Nephron (organoid): ENCODE results near the gene TGFBR3L.

Source experiments
- H3K27ac Mint-ChIP-seq, 3 experiments: 2 replicates each; pipeline ENCODE4 v1.8.0; 2020; ENCODE audit warnings: mixed read lengths in 3 of 3, mild to moderate bottlenecking in 2 of 3, moderate library complexity in 1 of 3
- H3K27me3 Mint-ChIP-seq: 2 replicates; pipeline ENCODE4 v1.8.0; 2021; ENCODE audit warnings: low read depth, mild to moderate bottlenecking, moderate library complexity, mixed read lengths
- H3K36me3 Mint-ChIP-seq: 2 replicates; pipeline ENCODE4 v1.8.0; 2020; ENCODE audit warnings: low read depth, mixed read lengths
- H3K4me1 Mint-ChIP-seq: 2 replicates; pipeline ENCODE4 v1.8.0; 2020; ENCODE audit warnings: mixed read lengths
- H3K4me3 Mint-ChIP-seq, 3 experiments: 2 replicates each; pipeline ENCODE4 v1.8.0; 2020; ENCODE audit warnings: mild to moderate bottlenecking in 3 of 3, mixed read lengths in 3 of 3, moderate library complexity in 2 of 3
- H3K9me3 Mint-ChIP-seq: 2 replicates; pipeline ENCODE4 v1.8.0; 2020; ENCODE audit warnings: mixed read lengths
- CTCF ChIP-seq, 3 experiments: fragments of 200-600 bp; sonication (generic); IDR thresholded peaks; one replicate each; pipeline ENCODE4 v1.5.0; 2021; ENCODE audit warnings: antibody characterized with exemption in 3 of 3; ENCODE audit not compliant: unreplicated experiment in 3 of 3

TGFBR3L gene

GRCh38 chr19:7905859-7906258 is 8.8 kb upstream of the TGFBR3L start:
- peak overlapping the region; percentile 84 to 89 (median 86) for H3K4me3 Mint-ChIP-seq
- peak overlapping the region in 2 of 3 experiments; percentile 71 to 79 for H3K27ac Mint-ChIP-seq

GRCh38 chr19:7907122-7907521 is 7.5 kb upstream of the TGFBR3L start:
- Mint-ChIP-seq H3K27ac (no peak overlapping the region), H3K36me3 (peaks cover 7% of the 10 kb centered on the region), H3K27me3 (no peaks in the 10 kb centered on the region), H3K9me3 (no peaks in the 10 kb centered on the region), H3K4me1 (peaks cover 21% of the 10 kb centered on the region), H3K4me3 (peak overlapping the region in 2 of 3 experiments; percentile 43 to 56)
- TF ChIP-seq CTCF (IDR thresholded peaks at IDR 0.05; ENCODE audit: unreplicated experiment in 3 of 3), result no peak

More at GRCh38 chr19:7905859-7906258, 8.8 kb upstream of the TGFBR3L start:
- H3K9me3 Mint-ChIP-seq, result no peaks in the 10 kb centered on the region
- no peaks in the 10 kb centered on the region for H3K27me3 Mint-ChIP-seq
- TF ChIP-seq CTCF (IDR thresholded peaks at IDR 0.05; ENCODE audit: unreplicated experiment in 3 of 3), result no peak
- H3K36me3 Mint-ChIP-seq, result no peaks in the 10 kb centered on the region
- peaks cover 21% of the 10 kb centered on the region for H3K4me1 Mint-ChIP-seq

- Mint-ChIP-seq H3K4me3 (peak overlapping the region in 2 of 3 experiments; percentile 43 to 56), H3K27ac (no peak overlapping the region), H3K4me1 (peaks cover 19% of the 10 kb centered on the region), H3K27me3 (no peaks in the 10 kb centered on the region), H3K9me3 (no peaks in the 10 kb centered on the region), H3K36me3 (peaks cover 8% of the 10 kb centered on the region)
- no peak for TF ChIP-seq CTCF (IDR thresholded peaks at IDR 0.05; ENCODE audit: unreplicated experiment in 3 of 3)
Observed at GRCh38 chr19:7907544-7907943, 7.1 kb upstream of the TGFBR3L start.

- Mint-ChIP-seq H3K4me1 (peaks cover 16% of the 10 kb centered on the region), H3K4me3 (no peak overlapping the region), H3K27ac (no peak overlapping the region), H3K36me3 (peaks cover 13% of the 10 kb centered on the region), H3K9me3 (no peaks in the 10 kb centered on the region), H3K27me3 (no peaks in the 10 kb centered on the region)
- TF ChIP-seq CTCF (IDR thresholded peaks at IDR 0.05; ENCODE audit: unreplicated experiment in 3 of 3), result no peak
Observed at GRCh38 chr19:7908078-7908699, 6.4 kb upstream of the TGFBR3L start.

- Mint-ChIP-seq H3K4me1 (peaks cover 13% of the 10 kb centered on the region), H3K27ac (no peak overlapping the region), H3K4me3 (no peak overlapping the region), H3K36me3 (peaks cover 13% of the 10 kb centered on the region), H3K27me3 (peaks cover 5% of the 10 kb centered on the region), H3K9me3 (no peaks in the 10 kb centered on the region)
- TF ChIP-seq CTCF (IDR thresholded peaks at IDR 0.05; ENCODE audit: unreplicated experiment in 3 of 3), result no peak
Observed at GRCh38 chr19:7908742-7909461, 5.7 kb upstream of the TGFBR3L start.
